H1 (cell line): Measurements from ENCODE around the gene NEURL4. TPM values are rescaled to one million over a fixed set of nuclear protein-coding genes. Genes with fewer than 3 reads are reported as not detected.

Experiments used
- CTCF ChIA-PET: fragments of 300-600 bp; sonication (Branson Sonifier 250); formaldehyde crosslinking; loops from one replicate; lab custom pipeline; 2021; ENCODE audit not compliant: partially characterized antibody; lab: Charles Lee
- POLR2A ChIA-PET: fragments of 300-600 bp; sonication (Branson Sonifier 250); formaldehyde crosslinking; loops from one replicate; lab custom pipeline; 2021; ENCODE audit warnings: inconsistent platforms; ENCODE audit not compliant: partially characterized antibody; lab: Charles Lee
- DNase-seq, 2 experiments: peaks; one replicate each; pipeline versions ENCODE4 v3.0.0 to v3.0.0-alpha.2; 2010 to 2022; ENCODE audit warnings: low spot score in 2 of 2, low read depth in 1 of 2, mixed read lengths in 1 of 2
- FAIRE-seq: peaks from 2 replicates; lab custom pipeline; 2011; peaks lifted over from hg19 to GRCh38; lab: Jason Lieb, UNC
- H2AFZ ChIP-seq: 2 replicates; pipeline ENCODE4 v1.8.1; 2012; ENCODE audit warnings: low read length, inconsistent platforms
- H2AK5ac ChIP-seq: 2 replicates; pipeline ENCODE4 v1.6.1; 2013; ENCODE audit warnings: low read depth, low read length
- H2BK120ac ChIP-seq: replicated peaks from 2 replicates; pipeline ENCODE3; 2013; ENCODE audit warnings: low read depth, low read length, inconsistent platforms
- H2BK12ac ChIP-seq: 2 replicates; pipeline ENCODE4 v1.6.1; 2013; ENCODE audit warnings: low read depth, low read length
- H2BK15ac ChIP-seq: 2 replicates; pipeline ENCODE4 v1.6.1; 2013; ENCODE audit warnings: low read length
- H2BK20ac ChIP-seq: 2 replicates; pipeline ENCODE4 v1.6.1; 2013; ENCODE audit warnings: low read length
- H2BK5ac ChIP-seq: 2 replicates; pipeline ENCODE4 v1.6.1; 2013; ENCODE audit warnings: low read depth, low read length
- H3K14ac ChIP-seq: 2 replicates; pipeline ENCODE4 v1.6.1; 2013; ENCODE audit warnings: inconsistent platforms; ENCODE audit not compliant: insufficient read length
- H3K18ac ChIP-seq: 2 replicates; pipeline ENCODE4 v1.6.1; 2013; ENCODE audit warnings: low read length; ENCODE audit errors: extremely low read depth
- H3K23ac ChIP-seq: 2 replicates; pipeline ENCODE4 v1.6.1; 2013; ENCODE audit warnings: inconsistent platforms; ENCODE audit not compliant: insufficient read length
- H3K23me2 ChIP-seq: 2 replicates; pipeline ENCODE4 v1.6.1; 2013; ENCODE audit warnings: low read depth, low read length
- H3K27ac ChIP-seq: 2 replicates; pipeline ENCODE4 v1.6.1; 2011; ENCODE audit warnings: low read depth, low read length, inconsistent platforms
- H3K27me3 ChIP-seq, 4 experiments: replicated peaks in 1 of 4; 1 replicate in 1 of 4; 2 replicates in 3 of 4; pipeline versions ENCODE4 v1.6.1 to v1.8.1; 2011 to 2013; ENCODE audit warnings: low read length in 3 of 4, mild to moderate bottlenecking in 3 of 4, inconsistent platforms in 2 of 4, mixed read lengths in 2 of 4, moderate library complexity in 1 of 4; ENCODE audit not compliant: control insufficient read depth in 3 of 4, insufficient read depth in 3 of 4; ENCODE audit errors: extremely low read depth in 1 of 4
- H3K36me3 ChIP-seq, 4 experiments: 2 replicates each; pipeline versions ENCODE4 v1.6.1 to v1.8.1; 2011 to 2013; ENCODE audit warnings: mild to moderate bottlenecking in 4 of 4, low read length in 3 of 4, moderate library complexity in 2 of 4, control low read depth in 1 of 4, inconsistent platforms in 1 of 4; ENCODE audit not compliant: insufficient read depth in 4 of 4, control insufficient read depth in 2 of 4
- H3K4ac ChIP-seq: replicated peaks from 2 replicates; pipeline ENCODE3; 2013; ENCODE audit warnings: low read length, low read depth, mixed read lengths, inconsistent platforms; ENCODE audit not compliant: insufficient read length
- H3K4me1 ChIP-seq, 4 experiments: replicated peaks in 1 of 4; 1 replicate in 1 of 4; 2 replicates in 3 of 4; pipeline versions ENCODE4 v1.6.1 to v1.8.1; 2011 to 2013; ENCODE audit warnings: low read length in 3 of 4, inconsistent platforms in 2 of 4, mixed read lengths in 1 of 4; ENCODE audit not compliant: insufficient read depth in 4 of 4, control insufficient read depth in 3 of 4
- H3K4me2 ChIP-seq, 2 experiments: 2 replicates each; pipeline versions ENCODE4 v1.6.1 to v1.8.1; 2011 to 2013; ENCODE audit warnings: low read depth in 2 of 2, low read length in 2 of 2, control low read depth in 1 of 2, inconsistent platforms in 1 of 2, mild to moderate bottlenecking in 1 of 2; ENCODE audit not compliant: insufficient read depth in 1 of 2
- H3K4me3 ChIP-seq, 4 experiments: fragments of 200-600, 300-600 bp in 1 of 4; sonication (generic), shearing (Covaris generic), sonication (Bioruptor Twin) in 1 of 4; 2 replicates each; pipeline versions ENCODE4 v1.5.1 to v1.8.1; 2011 to 2016; ENCODE audit warnings: low read length in 4 of 4, low read depth in 3 of 4, control low read depth in 2 of 4, inconsistent platforms in 2 of 4, mild to moderate bottlenecking in 2 of 4, mixed read lengths in 1 of 4, moderate library complexity in 1 of 4; ENCODE audit not compliant: insufficient read depth in 2 of 4; ENCODE audit errors: extremely low read depth in 1 of 4
- H3K56ac ChIP-seq: replicated peaks from 2 replicates; pipeline ENCODE3; 2013; ENCODE audit warnings: low read depth, mild to moderate bottlenecking, mixed read lengths, low read length, inconsistent platforms; ENCODE audit not compliant: insufficient read length
- H3K79me1 ChIP-seq: 2 replicates; pipeline ENCODE4 v1.6.1; 2013; ENCODE audit warnings: low read depth, low read length, control low read depth
- H3K79me2 ChIP-seq, 2 experiments: 2 replicates each; pipeline versions ENCODE4 v1.6.1 to v1.8.1; 2012 to 2013; ENCODE audit warnings: low read length in 2 of 2, mild to moderate bottlenecking in 2 of 2, inconsistent platforms in 1 of 2; ENCODE audit not compliant: insufficient read depth in 2 of 2, control insufficient read depth in 1 of 2
- H3K9ac ChIP-seq, 4 experiments: replicated peaks in 1 of 4; 1 replicate in 1 of 4; 2 replicates in 3 of 4; pipeline versions ENCODE4 v1.6.1 to v1.8.1; 2011 to 2013; ENCODE audit warnings: low read depth in 3 of 4, low read length in 3 of 4, control low read depth in 2 of 4, mild to moderate bottlenecking in 2 of 4, moderate library complexity in 2 of 4, inconsistent platforms in 1 of 4; ENCODE audit errors: extremely low read depth in 1 of 4
- H3K9me3 ChIP-seq, 2 experiments: 2 replicates each; pipeline versions ENCODE4 v1.6.1 to v1.8.1; 2012 to 2013; ENCODE audit warnings: mild to moderate bottlenecking in 2 of 2, moderate library complexity in 2 of 2, control low read depth in 1 of 2, inconsistent platforms in 1 of 2, low read depth in 1 of 2, low read length in 1 of 2, mixed read lengths in 1 of 2; ENCODE audit not compliant: insufficient read depth in 2 of 2
- H4K20me1 ChIP-seq, 2 experiments: replicated peaks in 1 of 2; 2 replicates each; pipeline versions ENCODE3 to v1.8.1; 2011 to 2013; ENCODE audit warnings: inconsistent platforms in 2 of 2, low read length in 2 of 2, mild to moderate bottlenecking in 1 of 2; ENCODE audit not compliant: insufficient read depth in 2 of 2, control insufficient read depth in 1 of 2
- H4K5ac ChIP-seq: 2 replicates; pipeline ENCODE4 v1.6.1; 2013; ENCODE audit warnings: low read length, low read depth, mixed read lengths, inconsistent platforms; ENCODE audit not compliant: insufficient read length
- H4K8ac ChIP-seq: 2 replicates; pipeline ENCODE4 v1.8.0; 2013; ENCODE audit warnings: mild to moderate bottlenecking, moderate library complexity, low read length, inconsistent platforms; ENCODE audit not compliant: insufficient read depth; ENCODE audit errors: extremely low read depth
- H4K91ac ChIP-seq: replicated peaks from 2 replicates; pipeline ENCODE3; 2013; ENCODE audit warnings: low read length, mixed read lengths, inconsistent platforms; ENCODE audit not compliant: insufficient read length
- ASH2L ChIP-seq: fragments of 200-600, 300-600 bp; sonication (generic); IDR thresholded peaks from one replicate; pipeline ENCODE4 v1.7.1; 2017; ENCODE audit warnings: low read length
- ATF3 ChIP-seq: IDR thresholded peaks from 2 replicates; pipeline ENCODE4 v1.6.1; 2011; ENCODE audit warnings: low read depth, mild to moderate bottlenecking, low read length; ENCODE audit not compliant: insufficient read depth
- GABPA ChIP-seq: IDR thresholded peaks from 2 replicates; pipeline ENCODE4 v1.6.1; 2011; ENCODE audit warnings: mild to moderate bottlenecking, low read length, moderate library complexity, borderline replicate concordance; ENCODE audit not compliant: insufficient read depth
- HDAC6 ChIP-seq: IDR thresholded peaks from one replicate; pipeline ENCODE4 v1.7.1; 2012; ENCODE audit warnings: low read depth, mild to moderate bottlenecking, inconsistent platforms, low read length, moderate library complexity
- JUN ChIP-seq: IDR thresholded peaks from 2 replicates; pipeline ENCODE4 v1.6.1; 2011; ENCODE audit warnings: low read depth, mild to moderate bottlenecking, improper control_type of control experiment, low read length
- KDM5A ChIP-seq: fragments of 200-600 bp; IDR thresholded peaks from 2 replicates; pipeline ENCODE4 v1.7.1; 2012; ENCODE audit warnings: mild to moderate bottlenecking, low read length, inconsistent platforms, mixed read lengths
- POLR2AphosphoS5 ChIP-seq: IDR thresholded peaks from 2 replicates; pipeline ENCODE4 v1.6.1; 2011; ENCODE audit warnings: low read depth, low read length
- POU5F1 ChIP-seq: IDR thresholded peaks from 2 replicates; pipeline ENCODE4 v1.6.1; 2011; ENCODE audit warnings: low read depth, mild to moderate bottlenecking, low read length, moderate library complexity
- SRF ChIP-seq: IDR thresholded peaks from 2 replicates; pipeline ENCODE4 v1.6.1; 2011; ENCODE audit warnings: mild to moderate bottlenecking, low read depth, low read length, moderate library complexity
- USF2 ChIP-seq: IDR thresholded peaks from 2 replicates; pipeline ENCODE4 v1.6.1; 2011; ENCODE audit warnings: low read length, improper control_type of control experiment
- ZNF274 ChIP-seq: IDR thresholded peaks from 2 replicates; pipeline ENCODE4 v1.7.0; 2012; ENCODE audit warnings: low read length, borderline replicate concordance; ENCODE audit errors: extremely low read depth
- WGBS, 2 experiments: shearing (Covaris generic) in 1 of 2; methylation state at CpG; one replicate each; pipeline versions ENCODE4 v1.1.6 to v1.1.7; 2013 to 2015; ENCODE audit warnings: low lambda C conversion rate in 2 of 2, mixed read lengths in 2 of 2, inconsistent platforms in 1 of 2, low coverage in 1 of 2, missing lambda C conversion rate in 1 of 2; ENCODE audit not compliant: insufficient replicate concordance in 2 of 2, insufficient coverage in 1 of 2, insufficient read length in 1 of 2; ENCODE audit errors: extremely low coverage in 1 of 2, missing lambda C conversion rate in 1 of 2; 5-methylcytosine and 5-hydroxymethylcytosine counted together
- polyA plus RNA-seq, 7 experiments: library from polyadenylated mRNA; depleted of rRNA in 3 of 7; stranded (reverse) in 5 of 7; unstranded in 2 of 7; fragments of >200 nt in 5 of 7; fragments of 200-250 nt in 2 of 7; gene quantifications; 1 replicate in 5 of 7; 2 replicates in 1 of 7; 4 replicates in 1 of 7; pipeline versions ENCODE4 v1.2.1 to v1.2.3, GENCODE V29; 2011 to 2013; ENCODE audit warnings: missing spikeins in 2 of 7, mixed read lengths in 2 of 7
- total RNA-seq: library from RNA; stranded (reverse); fragmentation: NEBNext Ultra II Directional; extraction: Animal tissue kit (Norgen Biotek cat#: 25700); gene quantifications from 2 replicates; pipeline ENCODE4 v1.2.1, GENCODE V29; 2021

The NEURL4 gene
- total and polyA plus RNA-seq, 2 of the 8 experiments (the other 6 are each of a cell fraction or from before 2014, with no cell fraction given) = 29.6 to 46.8 TPM

- H2BK120ac ChIP-seq = no peak overlapping the region
- no peaks in the 10 kb centered on the region for H3K79me2 ChIP-seq
- H3K4me3 ChIP-seq = no peak overlapping the region
- ChIA-PET POLR2A (interaction anchor here (2.0 to 6.7 kb wide), 5 partner anchors 10 to 39 kb away, joined by 6 to 94 read pairs (median 33); partner anchors contain the start of genes CLDN7, CTDNEP1, ELP5 and GPS2), CTCF (interaction anchor here (0.7 to 5.7 kb wide), 5 partner anchors 9 to 69 kb away, joined by 3 to 46 read pairs (median 5); partner anchors contain the start of gene SLC2A4)
- no peak overlapping the region for H3K18ac ChIP-seq
- no peak overlapping the region for H2AFZ ChIP-seq
- FAIRE-seq (no peak), DNase-seq (no peak)
- peaks cover 0 to 9% of the 10 kb centered on the region in 2 experiments for H4K20me1 ChIP-seq
- H3K14ac ChIP-seq = no peak overlapping the region
- no peak overlapping the region for H2BK12ac ChIP-seq
- H2BK15ac ChIP-seq = no peak overlapping the region
- H4K8ac ChIP-seq = no peak overlapping the region
- H3K36me3 ChIP-seq = peaks cover 0 to 6% (median 0%) of the 10 kb centered on the region in 4 experiments; a peak in 1 of 8 replicates
- no peaks in the 10 kb centered on the region; a peak in 1 of 4 replicates for H3K9me3 ChIP-seq
- H3K27ac ChIP-seq = no peak overlapping the region
- H3K9ac ChIP-seq = no peak overlapping the region
- no peak overlapping the region for H4K91ac ChIP-seq
- H3K4me2 ChIP-seq = no peak overlapping the region
- H3K27me3 ChIP-seq = peaks cover 2 to 5% (median 3%) of the 10 kb centered on the region in 4 experiments
- TF ChIP-seq ASH2L (no peak), HDAC6 (no peak), USF2 (no peak), POU5F1 (no peak), ZNF274 (no peak), POLR2AphosphoS5 (no peak), SRF (no peak), ATF3 (no peak), KDM5A (no peak), JUN (no peak), GABPA (no peak)
- TF ChIP-seq, all 59 proteins: peak for 0
- Histone ChIP-seq H3K4me1 (peaks cover 0 to 11% (median 7%) of the 10 kb centered on the region in 4 experiments; a peak in 6 of 7 replicates), H3K23me2 (peaks cover 2% of the 10 kb centered on the region; the same call in 1 of the 2 replicates), H3K79me1 (peaks cover 2% of the 10 kb centered on the region; the same call in 1 of the 2 replicates), H2AK5ac (no peak overlapping the region), H4K5ac (no peak overlapping the region), H3K56ac (no peak overlapping the region), H2BK20ac (no peak overlapping the region), H2BK5ac (no peak overlapping the region), H3K23ac (no peak overlapping the region), H3K4ac (no peak overlapping the region)
- WGBS, 2 experiments = 88% methylated on average over 11 of the region's 11 CpGs; no CpG with 5 or more reads in 1 of the 2 experiments
These were observed 38.5 kb downstream of the NEURL4 start for GRCh38 chr17:7290685-7291084.
